HFF-Myc (cell line): ENCODE data around the gene TMCO4.

Experiments
- DNase-seq: peaks from one replicate; pipeline ENCODE4 v3.0.0-alpha.2; 2011; ENCODE audit warnings: low read depth; ENCODE audit errors: extremely low read depth
- H3K4me3 ChIP-seq: replicated peaks from 2 replicates; pipeline ENCODE4 v1.5.1; 2011; ENCODE audit warnings: low read depth, mild to moderate bottlenecking, control low read depth, low read length
- TF ChIP-seq, protein P1 (sequence below): IDR thresholded peaks from 2 replicates; pipeline ENCODE4 v1.5.1; 2012; ENCODE audit warnings: mild to moderate bottlenecking, low read depth, low read length, control low read depth; ENCODE audit errors: missing control alignments

TMCO4 gene

DNA sequence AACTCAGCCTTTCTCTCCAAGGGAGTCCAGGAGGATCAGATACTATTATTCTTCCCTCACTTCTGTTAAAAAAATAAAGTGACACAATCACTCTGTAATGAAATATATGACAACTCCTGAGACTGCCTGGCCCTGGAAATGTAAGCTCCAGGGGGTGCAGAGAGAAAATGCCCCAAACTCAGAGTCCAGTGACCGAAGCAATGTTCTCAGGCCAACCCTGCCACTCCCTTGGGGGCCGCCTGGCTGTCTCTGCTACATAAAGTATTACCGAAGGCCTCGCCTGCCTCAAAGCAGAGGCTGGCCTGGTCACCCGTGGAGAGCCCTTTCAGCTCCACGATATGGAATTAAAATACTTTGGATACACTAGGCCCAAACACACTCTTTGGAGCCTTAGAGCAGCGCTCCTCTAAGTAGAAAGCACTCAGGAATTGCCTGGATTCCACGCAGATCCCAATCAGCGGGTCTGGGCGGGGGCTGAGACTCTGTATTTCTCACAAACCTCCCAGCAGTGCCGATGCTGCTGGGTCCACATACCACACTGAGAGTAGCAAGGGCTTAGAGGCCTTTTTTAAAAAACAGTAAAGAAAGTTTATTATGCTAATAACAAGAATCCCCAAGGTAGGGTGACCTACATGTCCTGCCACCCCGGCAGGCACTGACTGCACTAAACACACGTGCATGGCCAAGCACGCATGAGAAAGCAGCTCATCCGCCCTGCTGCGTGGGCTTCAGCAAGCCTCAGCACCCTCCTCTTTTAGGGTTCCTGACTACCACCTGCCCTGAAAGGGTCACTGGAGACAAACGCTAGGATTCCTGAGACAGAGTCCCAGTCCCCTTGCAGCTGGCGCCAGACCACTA, 31.1 kb downstream of the TMCO4 start:
- TF ChIP-seq, protein P1, sequence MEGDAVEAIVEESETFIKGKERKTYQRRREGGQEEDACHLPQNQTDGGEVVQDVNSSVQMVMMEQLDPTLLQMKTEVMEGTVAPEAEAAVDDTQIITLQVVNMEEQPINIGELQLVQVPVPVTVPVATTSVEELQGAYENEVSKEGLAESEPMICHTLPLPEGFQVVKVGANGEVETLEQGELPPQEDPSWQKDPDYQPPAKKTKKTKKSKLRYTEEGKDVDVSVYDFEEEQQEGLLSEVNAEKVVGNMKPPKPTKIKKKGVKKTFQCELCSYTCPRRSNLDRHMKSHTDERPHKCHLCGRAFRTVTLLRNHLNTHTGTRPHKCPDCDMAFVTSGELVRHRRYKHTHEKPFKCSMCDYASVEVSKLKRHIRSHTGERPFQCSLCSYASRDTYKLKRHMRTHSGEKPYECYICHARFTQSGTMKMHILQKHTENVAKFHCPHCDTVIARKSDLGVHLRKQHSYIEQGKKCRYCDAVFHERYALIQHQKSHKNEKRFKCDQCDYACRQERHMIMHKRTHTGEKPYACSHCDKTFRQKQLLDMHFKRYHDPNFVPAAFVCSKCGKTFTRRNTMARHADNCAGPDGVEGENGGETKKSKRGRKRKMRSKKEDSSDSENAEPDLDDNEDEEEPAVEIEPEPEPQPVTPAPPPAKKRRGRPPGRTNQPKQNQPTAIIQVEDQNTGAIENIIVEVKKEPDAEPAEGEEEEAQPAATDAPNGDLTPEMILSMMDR: no peak
- no peak overlapping the region for H3K4me3 ChIP-seq
- DNase-seq: no peak

DNA sequence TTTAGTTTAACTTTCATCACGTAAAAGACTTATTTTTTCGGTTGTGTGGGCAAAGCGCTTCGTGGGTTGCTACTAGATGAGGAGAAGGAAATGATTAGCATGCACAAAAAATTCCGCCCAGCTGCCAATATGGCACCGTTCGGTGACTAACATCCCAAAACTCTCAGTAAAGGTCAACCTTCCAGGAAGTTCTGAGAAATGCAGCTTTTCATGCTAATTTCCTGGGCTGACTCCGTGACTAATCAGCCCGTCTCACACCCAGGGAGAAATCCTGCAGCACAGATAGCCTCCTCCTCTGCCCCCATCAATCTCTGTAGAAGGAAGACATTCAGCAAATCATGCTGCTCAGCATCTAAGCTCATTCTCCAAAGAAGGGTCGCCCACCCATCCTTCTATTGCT, 34.1 kb downstream of the TMCO4 start:
- TF ChIP-seq, protein P1: no peak
- no peak overlapping the region for H3K4me3 ChIP-seq
- DNase-seq: peak; percentile 77

DNA sequence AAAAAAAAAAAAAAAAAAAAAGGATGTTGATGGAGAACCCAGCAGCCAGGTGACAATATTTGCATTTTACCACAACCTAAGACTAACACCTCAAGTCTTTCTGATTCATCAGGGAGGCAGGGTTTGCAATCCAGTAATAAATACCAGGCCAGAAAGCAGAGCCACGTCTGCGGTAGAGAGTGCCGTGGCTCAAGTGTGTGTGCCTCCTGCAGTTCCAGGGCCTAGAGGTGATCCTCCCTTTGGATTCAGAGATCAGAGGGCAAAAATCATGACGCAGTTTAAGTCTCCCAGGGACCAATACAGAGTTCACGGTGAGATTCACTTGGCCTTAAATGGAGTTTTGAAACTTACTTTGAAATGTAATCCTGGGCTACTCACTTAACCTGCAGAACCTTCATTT, 34.9 kb downstream of the TMCO4 start:
- TF ChIP-seq, protein P1: no peak
- DNase-seq: no peak
- no peak overlapping the region for H3K4me3 ChIP-seq

DNA sequence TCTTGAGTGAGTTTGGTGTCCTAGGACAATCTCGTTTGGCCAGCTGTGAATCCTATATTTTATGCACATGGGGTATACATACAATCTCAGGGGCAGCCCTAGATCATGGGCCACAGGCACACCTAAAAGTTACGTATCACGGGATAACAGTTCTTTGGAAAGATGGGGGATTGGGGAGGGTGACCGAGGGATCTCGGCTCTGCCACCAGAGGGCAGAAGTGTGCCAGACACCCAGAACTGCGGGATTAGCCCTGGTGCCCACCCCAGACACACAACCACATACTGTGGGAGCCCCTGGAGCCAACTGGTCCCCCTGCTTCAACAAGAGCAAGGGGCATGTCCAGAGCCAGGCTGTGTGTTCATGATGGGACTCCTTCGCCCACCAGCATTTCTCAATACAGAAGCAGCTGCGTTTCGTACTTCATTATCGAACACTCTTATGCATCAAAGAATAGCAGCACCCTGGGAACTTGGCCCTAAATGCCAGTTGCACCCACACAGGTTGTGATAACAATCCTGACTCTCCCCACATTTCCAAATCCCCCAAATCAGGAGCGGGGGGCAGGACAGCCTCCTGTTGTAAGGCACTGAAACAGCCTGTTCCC, 37.4 kb downstream of the TMCO4 start:
- no peak for DNase-seq
- TF ChIP-seq, protein P1: peak; percentile 85

DNA sequence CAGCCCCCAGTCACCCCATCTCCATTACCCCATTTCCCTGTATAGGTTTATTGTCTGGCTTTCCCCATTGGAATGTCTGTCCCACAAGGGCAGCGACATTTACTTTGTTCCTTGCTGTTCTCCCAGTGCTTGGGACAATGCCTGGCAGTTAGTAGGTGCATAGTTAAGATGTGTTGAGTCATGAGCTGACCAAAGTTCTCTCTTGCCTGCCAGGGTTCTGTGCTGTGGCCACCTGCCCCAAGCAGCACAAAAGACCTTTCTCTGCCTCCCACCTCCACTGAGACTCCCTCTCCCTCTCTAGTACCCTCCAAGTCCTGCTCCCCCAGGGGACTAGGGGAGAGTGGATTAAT, 40.0 kb downstream of the TMCO4 start:
- no peak overlapping the region for H3K4me3 ChIP-seq
- DNase-seq: no peak
- TF ChIP-seq, protein P1: no peak

More for the DNA sequence above, 37.4 kb downstream of the TMCO4 start:
- H3K4me3 ChIP-seq: no peak overlapping the region

DNA sequence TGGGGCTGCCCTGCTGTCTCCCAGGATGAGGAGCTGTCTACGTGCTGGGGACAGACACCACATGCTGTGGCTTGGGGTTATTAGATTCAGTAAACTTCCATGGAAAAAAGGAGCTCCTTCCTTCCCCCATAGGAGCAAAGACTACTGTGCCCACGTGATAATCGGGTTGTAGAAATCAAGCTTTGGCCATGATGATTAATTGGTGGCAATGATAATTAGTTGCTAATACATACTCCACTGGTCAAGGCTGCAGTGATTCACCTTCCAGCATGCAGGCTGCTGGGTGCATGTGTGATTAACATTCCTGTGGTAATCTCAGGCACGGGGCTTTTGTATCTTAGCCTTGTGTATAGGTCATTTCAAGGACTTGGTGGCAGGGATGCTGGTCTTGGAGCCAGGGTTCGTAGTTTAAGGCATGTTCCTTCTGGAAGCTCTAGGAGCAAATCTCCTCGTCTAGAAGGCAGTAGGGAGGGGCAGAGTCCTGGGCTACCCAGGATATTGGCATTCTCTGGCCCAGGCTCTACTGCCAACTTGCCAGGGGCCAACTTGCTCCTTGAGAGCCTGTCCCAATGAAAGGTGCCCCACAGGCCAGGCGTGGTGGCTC, 41.4 kb downstream of the TMCO4 start:
- no peak overlapping the region for H3K4me3 ChIP-seq
- TF ChIP-seq, protein P1: no peak
- peak; percentile 38 for DNase-seq
